GM18907 (cell line): ENCODE results near the gene AMBRA1.
"Not testable (repeated sequence)": the region's sequence is repeated elsewhere in the genome, so short reads cannot be mapped to it uniquely, and the experiment has no call there.

ENCODE experiments used
- ATAC-seq: cut with Tn5 transposase; IDR thresholded peaks from one replicate; pipeline ENCODE4 v1.9.1; 2021; ENCODE audit warnings: mild to moderate bottlenecking, moderate library complexity; ENCODE audit not compliant: unreplicated experiment

The AMBRA1 gene

DNA sequence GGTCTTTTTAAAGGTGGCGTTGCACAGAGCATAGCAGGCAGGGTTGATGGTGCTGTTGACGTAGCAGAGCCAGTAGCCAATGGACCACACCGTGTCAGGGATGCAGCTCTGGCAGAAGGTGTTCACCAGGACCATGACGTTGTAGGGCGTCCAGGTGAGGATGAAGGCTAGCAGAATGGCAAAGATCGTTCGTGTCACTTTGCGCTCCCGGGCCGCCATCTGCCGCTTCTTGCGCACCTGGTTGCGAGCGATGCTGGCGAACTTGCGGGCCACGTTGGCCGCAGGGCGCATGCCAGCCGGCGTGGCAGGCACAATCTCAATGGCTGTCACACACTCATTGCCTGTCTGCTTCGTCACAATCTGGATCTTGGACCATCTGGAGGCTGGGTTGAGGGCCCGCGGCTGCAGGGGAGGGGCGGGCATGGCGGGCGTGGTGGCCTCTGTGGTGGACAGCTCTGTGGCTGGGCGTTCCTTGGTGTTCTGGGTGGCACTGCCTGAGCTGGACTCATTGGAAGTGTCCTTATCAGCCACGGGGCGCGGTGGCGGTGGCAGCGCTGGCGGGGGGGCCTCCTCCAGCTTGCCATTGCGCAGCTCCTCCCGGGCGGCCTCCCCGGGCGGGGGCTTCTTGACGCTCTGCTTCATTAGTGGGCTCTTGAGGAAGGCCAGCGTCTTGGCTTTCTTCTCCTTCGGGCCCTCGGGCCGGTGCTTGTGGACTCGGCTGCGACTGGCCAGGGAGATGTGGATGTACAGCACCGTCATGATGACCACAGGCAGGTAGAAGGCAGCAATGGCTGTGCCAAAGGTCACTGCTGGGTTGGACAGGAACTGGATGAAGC lies 208.4 kb downstream of the AMBRA1 start:
- no peak for ATAC-seq

- no peak for ATAC-seq
Measured at GRCh38 chr11:46383974-46384701, 209.7 kb downstream of the AMBRA1 start.

GRCh38 chr11:46383404-46383758 lies 210.4 kb downstream of the AMBRA1 start:
- no peak for ATAC-seq

DNA sequence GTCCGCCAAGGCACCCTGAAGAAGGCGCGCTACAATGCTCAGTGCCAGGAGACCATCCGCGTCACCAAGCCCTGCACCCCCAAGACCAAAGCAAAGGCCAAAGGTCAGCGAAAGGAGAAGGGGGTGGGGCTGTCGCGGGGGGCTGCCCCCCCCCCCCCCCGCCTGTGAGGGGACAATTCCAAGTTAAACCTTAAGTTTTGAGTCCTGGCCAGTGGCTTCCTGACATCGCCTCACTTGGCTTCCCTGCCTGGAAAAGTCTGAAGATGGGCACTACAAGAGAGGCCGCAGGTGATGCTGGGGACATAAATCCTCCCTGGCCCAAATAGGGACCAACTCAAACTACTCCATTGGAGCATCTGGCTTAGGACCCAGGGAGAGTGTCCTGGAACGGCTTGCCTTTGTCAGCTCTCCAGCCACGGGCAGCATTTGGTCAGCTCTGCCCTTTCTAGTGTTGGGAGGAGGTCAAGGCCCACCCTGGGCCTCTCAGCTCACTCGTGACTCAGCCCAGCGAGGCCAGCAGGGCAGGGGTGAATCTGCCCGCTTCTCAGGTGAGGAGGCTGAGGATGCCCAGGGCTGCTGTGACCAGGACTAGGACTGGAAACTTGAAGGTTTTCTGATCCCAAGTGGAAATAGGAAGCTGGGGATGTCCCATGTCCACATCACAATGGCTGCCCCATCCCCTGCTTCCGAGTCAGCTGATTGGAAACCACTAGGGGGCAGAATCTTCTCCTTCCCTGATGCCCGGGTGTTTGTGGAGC lies 211.0 kb downstream of the AMBRA1 start:
- ATAC-seq, result no peak

GRCh38 chr11:46381819-46382645 lies 211.8 kb downstream of the AMBRA1 start:
- ATAC-seq, result no peak

DNA sequence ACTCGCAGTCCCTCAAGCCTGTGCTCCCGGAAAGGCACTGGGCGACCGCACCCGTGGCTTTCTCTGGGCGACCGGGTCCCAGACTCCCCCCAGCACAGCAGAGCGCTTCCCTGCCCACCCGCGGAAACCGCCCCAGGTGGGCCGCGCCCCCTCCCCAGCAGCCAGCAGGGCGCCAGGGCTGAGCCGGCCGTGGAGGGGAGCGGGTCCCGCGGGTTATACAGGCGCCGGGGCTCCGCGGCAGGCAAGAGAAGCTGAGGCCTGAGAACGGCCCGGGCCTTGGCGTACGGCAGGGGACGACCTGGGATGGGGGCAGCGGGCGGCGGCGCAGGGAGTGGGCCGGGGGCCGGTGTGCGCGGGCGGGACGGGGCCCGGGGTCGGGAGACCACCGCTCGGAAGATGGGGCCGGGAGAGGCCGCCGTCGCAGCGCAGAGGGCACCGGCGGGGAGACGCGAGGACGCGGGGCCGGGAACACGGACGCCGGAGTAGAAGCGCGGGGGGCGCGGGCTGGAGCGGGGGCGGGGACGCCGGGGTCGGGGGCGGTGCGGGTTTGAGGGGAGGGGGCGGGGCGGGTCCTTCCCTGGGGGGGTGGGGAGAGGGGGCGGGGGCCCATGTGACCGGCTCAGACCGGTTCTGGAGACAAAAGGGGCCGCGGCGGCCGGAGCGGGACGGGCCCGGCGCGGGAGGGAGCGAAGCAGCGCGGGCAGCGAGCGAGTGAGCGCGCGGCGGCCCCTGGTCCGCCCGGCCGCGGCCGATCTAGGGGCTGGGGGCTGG lies 212.6 kb downstream of the AMBRA1 start, which contains the start of gene MDK:
Gene MDK, plus strand, starts transcription at position 622 of the 771 bp plus-strand sequence. CDS start 389 bp downstream, outside the sequence.
- no peak for ATAC-seq

DNA sequence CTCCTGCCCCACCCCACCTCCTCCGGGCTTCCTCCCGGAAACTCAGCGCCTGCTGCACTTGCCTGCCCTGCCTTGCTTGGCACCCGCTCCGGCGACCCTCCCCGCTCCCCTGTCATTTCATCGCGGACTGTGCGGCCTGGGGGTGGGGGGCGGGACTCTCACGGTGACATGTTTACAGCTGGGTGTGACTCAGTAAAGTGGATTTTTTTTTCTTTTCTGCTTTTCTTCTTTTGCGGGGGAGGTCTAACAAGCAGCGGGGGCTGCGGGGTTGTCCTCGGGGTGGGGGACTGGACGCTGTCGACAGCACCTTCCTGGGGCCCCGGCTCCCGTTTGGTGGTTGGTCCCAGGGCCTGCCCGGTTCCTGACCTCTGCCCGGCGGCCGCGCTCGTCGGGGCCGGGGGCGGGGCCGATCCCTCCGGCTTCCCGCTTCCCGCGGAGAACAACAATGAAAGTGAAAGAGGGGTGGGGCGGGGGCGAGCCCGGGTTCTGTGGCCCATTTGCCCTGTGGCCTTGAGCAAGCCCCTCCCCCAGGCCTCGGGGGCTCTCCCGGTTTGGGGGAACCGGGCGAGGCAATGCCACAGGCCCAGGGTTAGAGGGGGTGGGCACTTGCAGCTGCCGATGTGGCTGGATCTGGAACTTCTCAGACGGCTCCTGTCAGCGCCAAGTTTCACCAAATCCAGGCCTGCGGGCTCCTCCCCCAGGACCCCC lies 213.3 kb downstream of the AMBRA1 start:
- ATAC-seq, result no peak

- ATAC-seq, result not testable (repeated sequence)
Measured at GRCh38 chr11:46379482-46380293, 214.1 kb downstream of the AMBRA1 start.

DNA sequence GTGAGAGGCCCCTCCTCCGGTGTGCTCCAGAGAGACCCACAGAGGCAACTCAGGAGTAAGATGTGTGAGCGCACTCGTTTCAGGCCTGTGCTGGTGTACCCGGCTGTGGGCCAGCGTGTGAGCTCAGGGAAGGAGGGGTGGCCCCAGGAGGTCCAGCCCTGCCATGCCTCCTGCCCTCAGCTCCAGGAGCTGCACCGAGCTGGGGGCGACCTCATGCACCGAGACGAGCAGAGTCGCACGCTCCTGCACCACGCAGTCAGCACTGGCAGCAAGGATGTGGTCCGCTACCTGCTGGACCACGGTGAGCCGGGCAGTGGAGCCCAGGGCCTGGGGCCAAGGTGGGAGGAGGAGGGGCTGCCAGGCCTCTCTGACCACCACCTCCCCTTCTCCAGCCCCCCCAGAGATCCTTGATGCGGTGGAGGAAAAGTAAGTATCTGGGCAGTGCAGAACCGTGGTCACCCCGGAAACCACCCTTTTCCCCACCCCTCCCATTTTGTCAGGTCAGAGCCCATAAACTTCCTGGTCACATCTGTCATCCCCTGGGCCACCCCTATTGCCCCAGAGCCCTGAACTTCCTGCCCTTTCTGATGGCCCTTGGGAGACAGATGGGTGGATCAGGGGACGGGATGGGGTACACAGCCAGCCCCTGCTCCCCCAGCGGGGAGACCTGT lies 214.9 kb downstream of the AMBRA1 start:
- no peak for ATAC-seq

- no peak for ATAC-seq
Measured at GRCh38 chr11:46378296-46378695, 215.5 kb downstream of the AMBRA1 start.

GRCh38 chr11:46377831-46378230 lies 216.0 kb downstream of the AMBRA1 start:
- no peak for ATAC-seq

GRCh38 chr11:46377290-46377689 lies 216.5 kb downstream of the AMBRA1 start:
- ATAC-seq, result no peak

- ATAC-seq, result no peak
Measured at GRCh38 chr11:46376258-46377050, 217.4 kb downstream of the AMBRA1 start.

DNA sequence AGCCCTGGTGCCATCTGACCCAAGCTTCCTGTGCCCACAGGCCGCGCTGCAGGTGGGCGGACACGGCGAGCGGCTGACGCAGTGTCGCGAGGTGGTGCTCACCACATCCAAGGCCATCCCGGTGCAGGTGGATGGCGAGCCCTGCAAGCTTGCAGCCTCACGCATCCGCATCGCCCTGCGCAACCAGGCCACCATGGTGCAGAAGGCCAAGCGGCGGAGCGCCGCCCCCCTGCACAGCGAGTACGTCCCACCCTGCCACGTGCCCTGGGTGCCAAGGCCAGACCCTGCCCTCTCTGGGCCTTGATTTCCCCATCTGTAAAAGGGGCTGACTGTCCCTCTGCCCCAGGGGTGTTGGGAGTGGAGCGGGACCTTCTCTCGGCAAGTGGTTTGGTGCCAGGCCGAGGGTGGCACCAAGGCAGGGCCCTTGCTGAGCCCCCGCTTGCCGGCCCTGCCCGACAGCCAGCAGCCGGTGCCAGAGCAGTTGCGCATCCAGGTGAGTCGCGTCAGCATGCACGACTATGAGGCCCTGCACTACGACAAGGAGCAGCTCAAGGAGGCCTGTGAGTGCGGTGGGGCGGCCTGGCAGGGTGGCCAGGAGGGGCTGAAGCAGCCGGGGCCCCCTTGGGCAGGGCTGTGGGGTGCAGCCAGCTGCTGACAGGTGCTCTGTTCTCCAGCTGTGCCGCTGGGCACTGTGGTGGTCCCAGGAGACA lies 218.3 kb downstream of the AMBRA1 start:
- no peak for ATAC-seq

GRCh38 chr11:46374815-46375214 lies 219.0 kb downstream of the AMBRA1 start:
- no peak for ATAC-seq
